Prostate gland (tissue), 2 donors: Measurements from ENCODE around the gene USP20.

Source experiments
- POLR2A ChIP-seq: fragments of 450-650 bp; IDR thresholded peaks from one replicate; pipeline ENCODE4 v1.6.1; 2016; ENCODE audit warnings: antibody characterized with exemption, mild to moderate bottlenecking
- POLR2AphosphoS5 ChIP-seq: sonication (generic); formaldehyde crosslinking; IDR thresholded peaks from one replicate; pipeline ENCODE4 v1.6.1; 2017; ENCODE audit warnings: antibody characterized with exemption
- TF ChIP-seq, protein P1 (sequence below), 4 experiments: fragments of 200-600 bp in 2 of 4; fragments of 450-650 bp in 2 of 4; sonication (generic) in 2 of 4; IDR thresholded peaks; 1 replicate in 3 of 4; 2 replicates in 1 of 4; pipeline ENCODE4 v1.5.1; 2016 to 2019; ENCODE audit warnings: antibody characterized with exemption in 4 of 4, mild to moderate bottlenecking in 2 of 4, moderate library complexity in 2 of 4

DNA sequence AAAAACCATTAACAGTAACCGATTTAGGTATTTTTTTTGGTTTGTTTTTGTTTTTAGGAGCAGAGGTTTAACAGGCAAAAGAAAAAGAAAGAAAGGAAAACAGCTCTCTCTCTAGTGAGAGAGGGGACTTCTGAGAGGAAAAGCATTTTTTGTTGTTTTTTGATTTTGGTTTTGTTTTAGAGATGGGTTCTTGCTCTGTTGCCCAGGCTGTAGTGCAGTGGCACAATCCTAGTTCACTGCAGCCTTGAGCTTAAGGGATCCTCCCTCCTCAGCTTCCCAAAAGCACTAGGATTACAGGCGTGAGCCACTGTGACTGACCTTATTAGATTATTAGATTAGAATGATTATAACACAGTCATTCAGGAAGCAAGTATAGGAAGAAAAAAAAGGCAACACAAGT, 10.1 kb downstream of the USP20 start:
- TF ChIP-seq, protein P1, sequence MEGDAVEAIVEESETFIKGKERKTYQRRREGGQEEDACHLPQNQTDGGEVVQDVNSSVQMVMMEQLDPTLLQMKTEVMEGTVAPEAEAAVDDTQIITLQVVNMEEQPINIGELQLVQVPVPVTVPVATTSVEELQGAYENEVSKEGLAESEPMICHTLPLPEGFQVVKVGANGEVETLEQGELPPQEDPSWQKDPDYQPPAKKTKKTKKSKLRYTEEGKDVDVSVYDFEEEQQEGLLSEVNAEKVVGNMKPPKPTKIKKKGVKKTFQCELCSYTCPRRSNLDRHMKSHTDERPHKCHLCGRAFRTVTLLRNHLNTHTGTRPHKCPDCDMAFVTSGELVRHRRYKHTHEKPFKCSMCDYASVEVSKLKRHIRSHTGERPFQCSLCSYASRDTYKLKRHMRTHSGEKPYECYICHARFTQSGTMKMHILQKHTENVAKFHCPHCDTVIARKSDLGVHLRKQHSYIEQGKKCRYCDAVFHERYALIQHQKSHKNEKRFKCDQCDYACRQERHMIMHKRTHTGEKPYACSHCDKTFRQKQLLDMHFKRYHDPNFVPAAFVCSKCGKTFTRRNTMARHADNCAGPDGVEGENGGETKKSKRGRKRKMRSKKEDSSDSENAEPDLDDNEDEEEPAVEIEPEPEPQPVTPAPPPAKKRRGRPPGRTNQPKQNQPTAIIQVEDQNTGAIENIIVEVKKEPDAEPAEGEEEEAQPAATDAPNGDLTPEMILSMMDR (IDR thresholded peaks at IDR 0.05), result no peak
- TF ChIP-seq POLR2A (no peak), POLR2AphosphoS5 (no peak)
